HFF-Myc (cell line): ENCODE measurements around the gene HBS1L.

Experiments used
- DNase-seq: peaks from one replicate; pipeline ENCODE4 v3.0.0-alpha.2; 2011; ENCODE audit warnings: low read depth; ENCODE audit errors: extremely low read depth
- H3K4me3 ChIP-seq: replicated peaks from 2 replicates; pipeline ENCODE4 v1.5.1; 2011; ENCODE audit warnings: low read depth, mild to moderate bottlenecking, control low read depth, low read length
- CTCF ChIP-seq: IDR thresholded peaks from 2 replicates; pipeline ENCODE4 v1.5.1; 2012; ENCODE audit warnings: mild to moderate bottlenecking, low read depth, low read length, control low read depth; ENCODE audit errors: missing control alignments

Gene HBS1L

GRCh38 chr6:135012349-135012748, 42.3 kb downstream of the HBS1L start:
- no peak overlapping the region for H3K4me3 ChIP-seq
- TF ChIP-seq CTCF: no peak
- no peak for DNase-seq

- TF ChIP-seq CTCF: no peak
- no peak for DNase-seq
- no peak overlapping the region for H3K4me3 ChIP-seq
These were observed 45.7 kb downstream of the HBS1L start for GRCh38 chr6:135008941-135009290.

- no peak for TF ChIP-seq CTCF
- H3K4me3 ChIP-seq: no peak overlapping the region
- DNase-seq: no peak
These were observed 46.3 kb downstream of the HBS1L start for GRCh38 chr6:135008072-135008940.

- DNase-seq: no peak
- no peak overlapping the region for H3K4me3 ChIP-seq
- no peak for TF ChIP-seq CTCF
These were observed 48.2 kb downstream of the HBS1L start for GRCh38 chr6:135006386-135006914.

GRCh38 chr6:135004399-135004798, 50.2 kb downstream of the HBS1L start:
- no peak for DNase-seq
- H3K4me3 ChIP-seq: no peak overlapping the region
- TF ChIP-seq CTCF: no peak

- no peak overlapping the region for H3K4me3 ChIP-seq
- no peak for TF ChIP-seq CTCF
- DNase-seq: no peak
These were observed 51.5 kb downstream of the HBS1L start for GRCh38 chr6:135002974-135003703.
